GM23338 (cell line): ENCODE measurements around the gene TBC1D14. TPM values are rescaled to one million over a fixed set of nuclear protein-coding genes. Genes with fewer than 3 reads are reported as not detected.

ENCODE experiments used
- ATAC-seq: fragments of 200-7000 bp; cut with Tn5 transposase; 3 replicates; pipeline ENCODE4 v1.9.1; 2020
- DNase-seq: peaks from one replicate; pipeline ENCODE4 v3.0.0-alpha.2; 2015; ENCODE audit warnings: low spot score
- H2AFZ ChIP-seq: fragments of 200-600 bp; sonication (generic); 2 replicates; pipeline ENCODE4 v1.8.0; 2016; ENCODE audit warnings: antibody characterized with exemption, mild to moderate bottlenecking, moderate library complexity
- H3F3A ChIP-seq: fragments of 200-600 bp; sonication (generic); replicated peaks from 2 replicates; pipeline ENCODE4 v1.8.0; 2017; ENCODE audit warnings: antibody characterized with exemption, mixed run types, low read depth
- H3K27ac ChIP-seq: fragments of 200-600 bp; sonication (generic); 2 replicates; pipeline ENCODE4 v1.6.1; 2016; ENCODE audit warnings: low read depth
- H3K27me3 ChIP-seq: fragments of 200-600 bp; sonication (generic); 2 replicates; pipeline ENCODE4 v1.8.0; 2016; ENCODE audit warnings: mild to moderate bottlenecking, mixed run types, moderate library complexity; ENCODE audit not compliant: insufficient read depth
- H3K36me3 ChIP-seq: fragments of 200-600 bp; sonication (generic); 2 replicates; pipeline ENCODE4 v1.8.0; 2016; ENCODE audit warnings: mild to moderate bottlenecking; ENCODE audit not compliant: insufficient read depth
- H3K4me1 ChIP-seq: fragments of 200-600 bp; sonication (generic); 2 replicates; pipeline ENCODE4 v1.8.0; 2016; ENCODE audit warnings: mild to moderate bottlenecking, moderate library complexity; ENCODE audit not compliant: insufficient read depth
- H3K4me2 ChIP-seq: fragments of 200-600 bp; sonication (generic); 2 replicates; pipeline ENCODE4 v1.7.1; 2017; ENCODE audit warnings: mixed run types
- H3K4me3 ChIP-seq: fragments of 200-600 bp; sonication (generic); 2 replicates; pipeline ENCODE4 v1.6.1; 2016; ENCODE audit warnings: mixed run types
- H3K79me2 ChIP-seq: fragments of 200-600 bp; sonication (generic); replicated peaks from 2 replicates; pipeline ENCODE4 v1.8.0; 2017; ENCODE audit warnings: mild to moderate bottlenecking; ENCODE audit not compliant: insufficient read depth
- H3K9me2 ChIP-seq: fragments of 200-600 bp; sonication (generic); 2 replicates; pipeline ENCODE4 v1.8.0; 2017; ENCODE audit not compliant: insufficient read depth
- H4K20me1 ChIP-seq: fragments of 200-600 bp; sonication (generic); replicated peaks from 2 replicates; pipeline ENCODE4 v1.8.0; 2017; ENCODE audit warnings: mild to moderate bottlenecking; ENCODE audit not compliant: insufficient read depth
- H3K27ac Mint-ChIP-seq: 2 replicates; pipeline ENCODE4 v1.8.0; 2020; ENCODE audit warnings: inconsistent platforms, mild to moderate bottlenecking, moderate library complexity, mixed read lengths
- H3K27me3 Mint-ChIP-seq: 3 replicates; pipeline ENCODE4 v1.8.0; 2022; ENCODE audit warnings: low read depth, mild to moderate bottlenecking, moderate library complexity, mixed read lengths, inconsistent platforms; ENCODE audit not compliant: insufficient read depth, poor library complexity
- H3K36me3 Mint-ChIP-seq: 3 replicates; pipeline ENCODE4 v1.8.0; 2021; ENCODE audit warnings: low read depth, mild to moderate bottlenecking, inconsistent platforms, moderate library complexity, mixed read lengths
- H3K4me1 Mint-ChIP-seq: 3 replicates; pipeline ENCODE4 v1.8.0; 2020; ENCODE audit warnings: mild to moderate bottlenecking, inconsistent platforms, mixed read lengths
- H3K4me3 Mint-ChIP-seq: 3 replicates; pipeline ENCODE4 v1.8.0; 2021; ENCODE audit warnings: moderate library complexity, mild to moderate bottlenecking, inconsistent platforms, mixed read lengths
- H3K9me3 Mint-ChIP-seq: 3 replicates; pipeline ENCODE4 v1.8.0; 2020; ENCODE audit warnings: moderate library complexity, mild to moderate bottlenecking, inconsistent platforms, mixed read lengths
- CREB1 ChIP-seq: fragments of 250-450 bp; sonication (Bioruptor Pico); IDR thresholded peaks from 2 replicates; pipeline ENCODE4 v1.5.0; 2020; ENCODE audit warnings: low read depth, mild to moderate bottlenecking, moderate library complexity
- EZH2 ChIP-seq: fragments of 200-600 bp; sonication (generic); IDR thresholded peaks from one replicate; pipeline ENCODE4 v1.8.0; 2017; ENCODE audit warnings: antibody characterized with exemption, mild to moderate bottlenecking, low read depth; ENCODE audit not compliant: unreplicated experiment
- EZH2phosphoT487 ChIP-seq: fragments of 200-600 bp; sonication (generic); IDR thresholded peaks from one replicate; pipeline ENCODE4 v1.8.1; 2018; ENCODE audit warnings: antibody characterized with exemption; ENCODE audit not compliant: unreplicated experiment
- JUNB ChIP-seq: IDR thresholded peaks from one replicate; pipeline ENCODE4 v1.6.1; 2016; ENCODE audit warnings: antibody characterized with exemption; ENCODE audit not compliant: unreplicated experiment
- NANOG ChIP-seq: IDR thresholded peaks from 2 replicates; pipeline ENCODE4 v1.6.1; 2016; ENCODE audit warnings: antibody characterized with exemption, borderline replicate concordance
- POLR2AphosphoS5 ChIP-seq: IDR thresholded peaks from 2 replicates; pipeline ENCODE4 v1.6.1; 2016; ENCODE audit warnings: antibody characterized with exemption, low read depth
- STAT1 ChIP-seq: IDR thresholded peaks from one replicate; pipeline ENCODE4 v1.6.1; 2016; ENCODE audit warnings: antibody characterized with exemption; ENCODE audit not compliant: unreplicated experiment
- ZNF114 ChIP-seq: fragments of 250-450 bp; sonication (Bioruptor Pico); IDR thresholded peaks from 2 replicates; pipeline ENCODE4 v1.5.0; 2020; ENCODE audit warnings: mild to moderate bottlenecking, moderate library complexity
- ZNF331 ChIP-seq: fragments of 250-450 bp; sonication (Bioruptor Pico); IDR thresholded peaks from 2 replicates; pipeline ENCODE4 v1.5.0; 2020; ENCODE audit warnings: low read depth, mild to moderate bottlenecking, moderate library complexity
- polyA plus RNA-seq: library from polyadenylated mRNA; unstranded; fragments of >200 nt; fragmentation: Nextera tagmentation; extraction: Ambion mirVana; gene quantifications from 2 replicates; pipeline ENCODE4 v1.2.1, GENCODE V29; 2016
- total RNA-seq: library from RNA; depleted of rRNA; stranded (reverse); fragments of >200 nt; shearing (Covaris generic); gene quantifications from 2 replicates; pipeline ENCODE4 v1.2.3, GENCODE V29; 2014
- TF ChIP-seq, protein P1 (sequence below): IDR thresholded peaks from one replicate; pipeline ENCODE4 v1.6.1; 2018; ENCODE audit warnings: antibody characterized with exemption; ENCODE audit not compliant: unreplicated experiment
- TF ChIP-seq, protein P2 (sequence below): fragments of 250-450 bp; sonication (Bioruptor Pico); IDR thresholded peaks from 2 replicates; pipeline ENCODE4 v1.5.0; 2020; ENCODE audit warnings: mild to moderate bottlenecking, moderate library complexity
- TF ChIP-seq, protein P3 (sequence below): IDR thresholded peaks from 2 replicates; pipeline ENCODE4 v1.6.1; 2016; ENCODE audit warnings: antibody characterized with exemption
- TF ChIP-seq, protein P4 (sequence below), 2 experiments: fragments of 200-600 bp in 1 of 2; sonication (generic) in 1 of 2; conservative IDR thresholded peaks; 2 replicates each; pipeline versions ENCODE4 v1.5.1 to v1.6.1; 2016 to 2017; ENCODE audit warnings: antibody characterized with exemption in 2 of 2, low read depth in 2 of 2, mild to moderate bottlenecking in 2 of 2, moderate library complexity in 1 of 2

Gene TBC1D14
- total and polyA plus RNA-seq, 2 experiments from 2014 or later = 18.2 to 59.7 TPM

DNA sequence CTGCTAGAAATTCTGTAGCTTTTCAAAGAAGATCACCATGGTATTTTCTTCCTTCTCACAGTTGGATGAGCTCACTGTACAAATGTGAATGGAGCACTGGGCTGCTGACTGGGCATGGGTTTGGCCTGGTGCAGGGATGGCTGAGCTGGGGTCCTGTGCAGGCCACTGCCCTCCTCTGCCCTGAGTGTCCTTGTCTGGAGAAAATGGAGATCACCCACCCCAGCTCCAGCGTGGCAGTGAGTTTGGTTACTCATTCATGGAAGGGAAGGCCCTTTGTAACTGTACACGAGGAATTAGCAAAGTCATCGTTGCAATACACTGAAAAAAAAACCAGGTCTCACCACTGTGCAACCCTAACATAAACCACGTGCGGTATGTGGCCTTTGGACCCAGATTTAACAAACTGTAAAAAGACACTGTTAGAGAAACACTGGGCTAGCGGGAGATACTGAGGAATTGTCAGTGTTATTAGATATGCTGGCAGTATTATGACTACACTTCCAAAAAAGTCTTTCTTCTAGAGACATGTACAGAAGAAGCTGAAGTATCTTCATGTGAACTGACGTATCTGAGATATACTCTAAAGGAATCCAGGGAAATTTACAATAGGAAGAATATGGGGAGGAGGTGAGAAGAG is 16.1 kb upstream of the TBC1D14 start:
- Histone ChIP-seq H3K4me3 (no peak overlapping the region), H3K36me3 (no peaks in the 10 kb centered on the region), H3K27ac (no peak overlapping the region), H3K4me2 (no peak overlapping the region), H3K9me2 (no peaks in the 10 kb centered on the region), H3K79me2 (no peaks in the 10 kb centered on the region), H3K27me3 (no peaks in the 10 kb centered on the region), H3F3A (no peaks in the 10 kb centered on the region), H4K20me1 (no peaks in the 10 kb centered on the region), H2AFZ (no peak overlapping the region), H3K4me1 (no peaks in the 10 kb centered on the region)
- ATAC-seq (no peak), DNase-seq (no peak)
- Mint-ChIP-seq H3K27me3 (peaks cover 5% of the 10 kb centered on the region), H3K27ac (no peak overlapping the region), H3K4me3 (no peak overlapping the region), H3K9me3 (peaks cover 6% of the 10 kb centered on the region), H3K4me1 (no peaks in the 10 kb centered on the region; the same call in 1 of the 3 replicates), H3K36me3 (peaks cover 5% of the 10 kb centered on the region; the same call in 2 of the 3 replicates)
- TF ChIP-seq ZNF114 (CRISPR knock-in tag) (no peak), STAT1 (no peak), EZH2 (no peak), POLR2AphosphoS5 (no peak), JUNB (no peak), NANOG (no peak), CREB1 (CRISPR knock-in tag) (no peak), ZNF331 (CRISPR knock-in tag) (no peak), EZH2phosphoT487 (no peak)
- TF ChIP-seq, protein P1, sequence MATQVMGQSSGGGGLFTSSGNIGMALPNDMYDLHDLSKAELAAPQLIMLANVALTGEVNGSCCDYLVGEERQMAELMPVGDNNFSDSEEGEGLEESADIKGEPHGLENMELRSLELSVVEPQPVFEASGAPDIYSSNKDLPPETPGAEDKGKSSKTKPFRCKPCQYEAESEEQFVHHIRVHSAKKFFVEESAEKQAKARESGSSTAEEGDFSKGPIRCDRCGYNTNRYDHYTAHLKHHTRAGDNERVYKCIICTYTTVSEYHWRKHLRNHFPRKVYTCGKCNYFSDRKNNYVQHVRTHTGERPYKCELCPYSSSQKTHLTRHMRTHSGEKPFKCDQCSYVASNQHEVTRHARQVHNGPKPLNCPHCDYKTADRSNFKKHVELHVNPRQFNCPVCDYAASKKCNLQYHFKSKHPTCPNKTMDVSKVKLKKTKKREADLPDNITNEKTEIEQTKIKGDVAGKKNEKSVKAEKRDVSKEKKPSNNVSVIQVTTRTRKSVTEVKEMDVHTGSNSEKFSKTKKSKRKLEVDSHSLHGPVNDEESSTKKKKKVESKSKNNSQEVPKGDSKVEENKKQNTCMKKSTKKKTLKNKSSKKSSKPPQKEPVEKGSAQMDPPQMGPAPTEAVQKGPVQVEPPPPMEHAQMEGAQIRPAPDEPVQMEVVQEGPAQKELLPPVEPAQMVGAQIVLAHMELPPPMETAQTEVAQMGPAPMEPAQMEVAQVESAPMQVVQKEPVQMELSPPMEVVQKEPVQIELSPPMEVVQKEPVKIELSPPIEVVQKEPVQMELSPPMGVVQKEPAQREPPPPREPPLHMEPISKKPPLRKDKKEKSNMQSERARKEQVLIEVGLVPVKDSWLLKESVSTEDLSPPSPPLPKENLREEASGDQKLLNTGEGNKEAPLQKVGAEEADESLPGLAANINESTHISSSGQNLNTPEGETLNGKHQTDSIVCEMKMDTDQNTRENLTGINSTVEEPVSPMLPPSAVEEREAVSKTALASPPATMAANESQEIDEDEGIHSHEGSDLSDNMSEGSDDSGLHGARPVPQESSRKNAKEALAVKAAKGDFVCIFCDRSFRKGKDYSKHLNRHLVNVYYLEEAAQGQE = no peak
- TF ChIP-seq, protein P2, sequence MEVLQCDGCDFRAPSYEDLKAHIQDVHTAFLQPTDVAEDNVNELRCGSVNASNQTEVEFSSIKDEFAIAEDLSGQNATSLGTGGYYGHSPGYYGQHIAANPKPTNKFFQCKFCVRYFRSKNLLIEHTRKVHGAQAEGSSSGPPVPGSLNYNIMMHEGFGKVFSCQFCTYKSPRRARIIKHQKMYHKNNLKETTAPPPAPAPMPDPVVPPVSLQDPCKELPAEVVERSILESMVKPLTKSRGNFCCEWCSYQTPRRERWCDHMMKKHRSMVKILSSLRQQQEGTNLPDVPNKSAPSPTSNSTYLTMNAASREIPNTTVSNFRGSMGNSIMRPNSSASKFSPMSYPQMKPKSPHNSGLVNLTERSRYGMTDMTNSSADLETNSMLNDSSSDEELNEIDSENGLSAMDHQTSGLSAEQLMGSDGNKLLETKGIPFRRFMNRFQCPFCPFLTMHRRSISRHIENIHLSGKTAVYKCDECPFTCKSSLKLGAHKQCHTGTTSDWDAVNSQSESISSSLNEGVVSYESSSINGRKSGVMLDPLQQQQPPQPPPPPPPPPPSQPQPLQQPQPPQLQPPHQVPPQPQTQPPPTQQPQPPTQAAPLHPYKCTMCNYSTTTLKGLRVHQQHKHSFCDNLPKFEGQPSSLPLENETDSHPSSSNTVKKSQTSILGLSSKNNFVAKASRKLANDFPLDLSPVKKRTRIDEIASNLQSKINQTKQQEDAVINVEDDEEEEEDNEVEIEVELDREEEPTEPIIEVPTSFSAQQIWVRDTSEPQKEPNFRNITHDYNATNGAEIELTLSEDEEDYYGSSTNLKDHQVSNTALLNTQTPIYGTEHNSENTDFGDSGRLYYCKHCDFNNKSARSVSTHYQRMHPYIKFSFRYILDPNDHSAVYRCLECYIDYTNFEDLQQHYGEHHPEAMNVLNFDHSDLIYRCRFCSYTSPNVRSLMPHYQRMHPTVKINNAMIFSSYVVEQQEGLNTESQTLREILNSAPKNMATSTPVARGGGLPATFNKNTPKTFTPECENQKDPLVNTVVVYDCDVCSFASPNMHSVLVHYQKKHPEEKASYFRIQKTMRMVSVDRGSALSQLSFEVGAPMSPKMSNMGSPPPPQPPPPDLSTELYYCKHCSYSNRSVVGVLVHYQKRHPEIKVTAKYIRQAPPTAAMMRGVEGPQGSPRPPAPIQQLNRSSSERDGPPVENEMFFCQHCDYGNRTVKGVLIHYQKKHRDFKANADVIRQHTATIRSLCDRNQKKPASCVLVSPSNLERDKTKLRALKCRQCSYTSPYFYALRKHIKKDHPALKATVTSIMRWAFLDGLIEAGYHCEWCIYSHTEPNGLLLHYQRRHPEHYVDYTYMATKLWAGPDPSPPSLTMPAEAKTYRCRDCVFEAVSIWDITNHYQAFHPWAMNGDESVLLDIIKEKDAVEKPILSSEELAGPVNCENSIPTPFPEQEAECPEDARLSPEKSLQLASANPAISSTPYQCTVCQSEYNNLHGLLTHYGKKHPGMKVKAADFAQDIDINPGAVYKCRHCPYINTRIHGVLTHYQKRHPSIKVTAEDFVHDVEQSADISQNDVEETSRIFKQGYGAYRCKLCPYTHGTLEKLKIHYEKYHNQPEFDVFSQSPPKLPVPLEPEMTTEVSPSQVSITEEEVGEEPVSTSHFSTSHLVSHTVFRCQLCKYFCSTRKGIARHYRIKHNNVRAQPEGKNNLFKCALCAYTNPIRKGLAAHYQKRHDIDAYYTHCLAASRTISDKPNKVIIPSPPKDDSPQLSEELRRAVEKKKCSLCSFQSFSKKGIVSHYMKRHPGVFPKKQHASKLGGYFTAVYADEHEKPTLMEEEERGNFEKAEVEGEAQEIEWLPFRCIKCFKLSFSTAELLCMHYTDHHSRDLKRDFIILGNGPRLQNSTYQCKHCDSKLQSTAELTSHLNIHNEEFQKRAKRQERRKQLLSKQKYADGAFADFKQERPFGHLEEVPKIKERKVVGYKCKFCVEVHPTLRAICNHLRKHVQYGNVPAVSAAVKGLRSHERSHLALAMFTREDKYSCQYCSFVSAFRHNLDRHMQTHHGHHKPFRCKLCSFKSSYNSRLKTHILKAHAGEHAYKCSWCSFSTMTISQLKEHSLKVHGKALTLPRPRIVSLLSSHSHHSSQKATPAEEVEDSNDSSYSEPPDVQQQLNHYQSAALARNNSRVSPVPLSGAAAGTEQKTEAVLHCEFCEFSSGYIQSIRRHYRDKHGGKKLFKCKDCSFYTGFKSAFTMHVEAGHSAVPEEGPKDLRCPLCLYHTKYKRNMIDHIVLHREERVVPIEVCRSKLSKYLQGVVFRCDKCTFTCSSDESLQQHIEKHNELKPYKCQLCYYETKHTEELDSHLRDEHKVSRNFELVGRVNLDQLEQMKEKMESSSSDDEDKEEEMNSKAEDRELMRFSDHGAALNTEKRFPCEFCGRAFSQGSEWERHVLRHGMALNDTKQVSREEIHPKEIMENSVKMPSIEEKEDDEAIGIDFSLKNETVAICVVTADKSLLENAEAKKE = no peak
- TF ChIP-seq, protein P3, sequence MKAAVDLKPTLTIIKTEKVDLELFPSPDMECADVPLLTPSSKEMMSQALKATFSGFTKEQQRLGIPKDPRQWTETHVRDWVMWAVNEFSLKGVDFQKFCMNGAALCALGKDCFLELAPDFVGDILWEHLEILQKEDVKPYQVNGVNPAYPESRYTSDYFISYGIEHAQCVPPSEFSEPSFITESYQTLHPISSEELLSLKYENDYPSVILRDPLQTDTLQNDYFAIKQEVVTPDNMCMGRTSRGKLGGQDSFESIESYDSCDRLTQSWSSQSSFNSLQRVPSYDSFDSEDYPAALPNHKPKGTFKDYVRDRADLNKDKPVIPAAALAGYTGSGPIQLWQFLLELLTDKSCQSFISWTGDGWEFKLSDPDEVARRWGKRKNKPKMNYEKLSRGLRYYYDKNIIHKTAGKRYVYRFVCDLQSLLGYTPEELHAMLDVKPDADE = no peak
- TF ChIP-seq, protein P4, sequence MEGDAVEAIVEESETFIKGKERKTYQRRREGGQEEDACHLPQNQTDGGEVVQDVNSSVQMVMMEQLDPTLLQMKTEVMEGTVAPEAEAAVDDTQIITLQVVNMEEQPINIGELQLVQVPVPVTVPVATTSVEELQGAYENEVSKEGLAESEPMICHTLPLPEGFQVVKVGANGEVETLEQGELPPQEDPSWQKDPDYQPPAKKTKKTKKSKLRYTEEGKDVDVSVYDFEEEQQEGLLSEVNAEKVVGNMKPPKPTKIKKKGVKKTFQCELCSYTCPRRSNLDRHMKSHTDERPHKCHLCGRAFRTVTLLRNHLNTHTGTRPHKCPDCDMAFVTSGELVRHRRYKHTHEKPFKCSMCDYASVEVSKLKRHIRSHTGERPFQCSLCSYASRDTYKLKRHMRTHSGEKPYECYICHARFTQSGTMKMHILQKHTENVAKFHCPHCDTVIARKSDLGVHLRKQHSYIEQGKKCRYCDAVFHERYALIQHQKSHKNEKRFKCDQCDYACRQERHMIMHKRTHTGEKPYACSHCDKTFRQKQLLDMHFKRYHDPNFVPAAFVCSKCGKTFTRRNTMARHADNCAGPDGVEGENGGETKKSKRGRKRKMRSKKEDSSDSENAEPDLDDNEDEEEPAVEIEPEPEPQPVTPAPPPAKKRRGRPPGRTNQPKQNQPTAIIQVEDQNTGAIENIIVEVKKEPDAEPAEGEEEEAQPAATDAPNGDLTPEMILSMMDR (conservative IDR thresholded peaks at IDR 0.05; ENCODE audit: low read depth in 2 of 2) = no peak
